Measurements from ENCODE around the gene IST1. TPM values are rescaled to one million over a fixed set of nuclear protein-coding genes. Genes with fewer than 3 reads are reported as not detected.

Gene IST1
- total RNA-seq, 1 donor from 2014 or later, result 160 TPM

GRCh38 chr16:71961066-71962039 is 66.0 kb downstream of the IST1 start:
- intact Hi-C loops (cut with micrococcal nuclease), result loop anchor here (1.0 to 5.0 kb wide), 6 partner anchors 47 to 394 kb away; partner anchors contain the start of genes AP1G1, DHODH, IST1 and ZNF821

GRCh38 chr16:71963125-71963875 is 68.0 kb downstream of the IST1 start:
- intact Hi-C loops (cut with micrococcal nuclease), result loop anchor here (5.0 kb wide), 1 partner anchor 396 kb away; no protein-coding TSS in a partner anchor

- intact Hi-C loops (cut with micrococcal nuclease), result no loop called here
Measured at GRCh38 chr16:71965223-71965622, 69.9 kb downstream of the IST1 start.

- intact Hi-C loops (cut with micrococcal nuclease), result no loop called here
Measured at GRCh38 chr16:71966932-71967331, 71.6 kb downstream of the IST1 start.

- intact Hi-C loops (cut with micrococcal nuclease), result no loop called here
Measured at GRCh38 chr16:71969353-71969752, 74.0 kb downstream of the IST1 start.

GRCh38 chr16:71971571-71971970 is 76.2 kb downstream of the IST1 start:
- intact Hi-C loops (cut with micrococcal nuclease), result no loop called here

GRCh38 chr16:71972356-71972755 is 77.0 kb downstream of the IST1 start:
- intact Hi-C loops (cut with micrococcal nuclease), result no loop called here

- intact Hi-C loops (cut with micrococcal nuclease), result no loop called here
Measured at GRCh38 chr16:71973001-71973400, 77.7 kb downstream of the IST1 start.

- intact Hi-C loops (cut with micrococcal nuclease), result no loop called here
Measured at GRCh38 chr16:71974068-71974818, 78.9 kb downstream of the IST1 start.

Other genes starting within 250 kb of the IST1 start
- 6.6 and 7.2 TPM in 2 replicates for gene PHLPP2, start 170.8 kb upstream of the IST1 start, total RNA-seq
- gene AP1G1, start 86.7 kb upstream of the IST1 start, total RNA-seq, result 93.2 and 104 TPM in 2 replicates
- 20.7 and 21.8 TPM in 2 replicates for gene ATXN1L, start 49.6 kb upstream of the IST1 start, total RNA-seq
- gene ZNF821, start 11.3 kb upstream of the IST1 start, total RNA-seq, result 4.5 and 5.3 TPM in 2 replicates
- 0.05 and 0.09 TPM in 2 replicates for gene PKD1L3, start 104.9 kb downstream of the IST1 start, total RNA-seq
- gene DHODH, start 113.2 kb downstream of the IST1 start, total RNA-seq, result 15.0 and 16.3 TPM in 2 replicates
- not detected in 2 replicates for gene HP, start 159.0 kb downstream of the IST1 start, total RNA-seq
- gene HPR, start 167.7 kb downstream of the IST1 start, total RNA-seq, result not detected in 2 replicates
- gene TXNL4B, start 198.1 kb downstream of the IST1 start, total RNA-seq, result 13.2 and 15.3 TPM in 2 replicates
- 77.5 and 79.1 TPM in 2 replicates for gene DHX38, start 198.3 kb downstream of the IST1 start, total RNA-seq